ENCODE results near the gene IL36A.

IL36A gene

DNA sequence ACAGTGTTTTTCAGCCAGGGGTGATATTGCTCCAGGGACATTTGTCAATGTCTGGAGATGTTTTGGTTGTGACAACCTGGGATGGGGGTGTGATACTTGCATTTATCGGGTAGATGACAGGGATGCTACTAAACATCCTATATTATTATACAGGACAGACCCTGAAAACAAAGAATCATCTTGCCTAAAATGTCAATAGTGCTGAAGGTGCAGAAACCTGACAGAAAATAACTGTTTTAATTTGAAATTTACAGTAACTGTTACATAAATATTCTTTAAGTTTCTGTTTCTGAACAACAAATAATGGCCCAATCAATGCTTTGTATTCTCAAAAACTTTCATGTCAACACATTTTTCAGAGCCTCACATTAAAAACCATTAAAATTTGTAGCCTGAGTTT is 2.0 kb downstream of the IL36A start:
- no peak for DNase-seq (ENCODE audit: low read depth in 2 of 2)

DNA sequence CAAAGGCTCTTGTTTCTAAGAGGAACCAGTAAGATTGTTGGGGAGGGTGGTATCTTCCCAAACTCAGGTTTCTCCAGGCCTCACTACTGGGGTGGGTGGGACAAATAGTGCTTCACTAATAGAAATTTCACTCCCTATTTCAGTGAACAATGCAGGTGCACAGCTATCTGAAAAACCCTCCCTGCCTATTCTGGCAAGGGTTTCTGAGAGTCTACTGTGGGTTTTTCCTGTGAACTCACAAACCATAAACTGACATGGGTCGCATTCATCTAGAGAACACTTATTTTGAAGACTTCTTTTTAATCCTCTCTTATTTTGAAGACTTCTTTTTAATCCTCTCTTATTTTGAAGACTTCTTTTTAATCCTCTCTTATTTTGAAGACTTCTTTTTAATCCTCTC is 4.4 kb downstream of the IL36A start:
- no peak for DNase-seq (ENCODE audit: low read depth in 2 of 2)

DNA sequence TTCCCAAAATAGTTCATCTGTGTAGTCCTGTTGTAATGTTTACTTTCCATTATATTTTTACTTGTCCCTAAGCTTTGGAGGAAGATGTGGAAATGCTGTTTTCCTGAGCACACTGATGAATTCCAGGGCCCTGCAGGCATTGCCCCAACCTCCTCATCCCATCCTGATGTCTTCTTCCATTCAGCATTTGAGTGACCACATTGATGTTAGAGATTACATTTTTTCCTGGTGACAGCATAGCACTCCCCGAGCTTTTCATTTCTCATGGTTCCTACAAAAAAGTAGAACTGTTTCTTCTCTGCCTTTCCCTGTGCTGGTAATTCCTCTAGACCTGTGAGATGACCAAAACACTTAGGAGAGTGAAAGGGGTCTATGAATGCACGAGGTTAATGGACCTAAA is 4.8 kb downstream of the IL36A start:
- no peak for DNase-seq (ENCODE audit: low read depth in 2 of 2)

DNA sequence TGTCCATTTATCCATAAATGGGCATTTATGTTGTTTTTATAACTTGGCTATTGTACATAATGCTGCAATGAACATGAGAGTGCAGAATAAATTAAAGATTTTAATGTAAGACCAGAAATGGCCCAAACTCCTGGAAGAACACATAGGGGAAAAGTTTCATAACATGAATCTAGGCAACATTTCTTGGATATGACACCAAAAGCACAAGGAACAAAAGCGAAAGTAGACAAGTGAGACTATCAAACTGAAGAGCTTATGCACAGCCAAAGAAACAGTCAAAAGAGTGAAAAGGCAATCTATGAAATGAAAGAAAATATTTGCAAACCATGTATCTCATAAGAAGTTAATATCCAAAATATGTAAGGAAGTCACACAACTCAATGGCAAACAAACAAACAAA is 5.8 kb downstream of the IL36A start:
- no peak for DNase-seq (ENCODE audit: low read depth in 2 of 2)

DNA sequence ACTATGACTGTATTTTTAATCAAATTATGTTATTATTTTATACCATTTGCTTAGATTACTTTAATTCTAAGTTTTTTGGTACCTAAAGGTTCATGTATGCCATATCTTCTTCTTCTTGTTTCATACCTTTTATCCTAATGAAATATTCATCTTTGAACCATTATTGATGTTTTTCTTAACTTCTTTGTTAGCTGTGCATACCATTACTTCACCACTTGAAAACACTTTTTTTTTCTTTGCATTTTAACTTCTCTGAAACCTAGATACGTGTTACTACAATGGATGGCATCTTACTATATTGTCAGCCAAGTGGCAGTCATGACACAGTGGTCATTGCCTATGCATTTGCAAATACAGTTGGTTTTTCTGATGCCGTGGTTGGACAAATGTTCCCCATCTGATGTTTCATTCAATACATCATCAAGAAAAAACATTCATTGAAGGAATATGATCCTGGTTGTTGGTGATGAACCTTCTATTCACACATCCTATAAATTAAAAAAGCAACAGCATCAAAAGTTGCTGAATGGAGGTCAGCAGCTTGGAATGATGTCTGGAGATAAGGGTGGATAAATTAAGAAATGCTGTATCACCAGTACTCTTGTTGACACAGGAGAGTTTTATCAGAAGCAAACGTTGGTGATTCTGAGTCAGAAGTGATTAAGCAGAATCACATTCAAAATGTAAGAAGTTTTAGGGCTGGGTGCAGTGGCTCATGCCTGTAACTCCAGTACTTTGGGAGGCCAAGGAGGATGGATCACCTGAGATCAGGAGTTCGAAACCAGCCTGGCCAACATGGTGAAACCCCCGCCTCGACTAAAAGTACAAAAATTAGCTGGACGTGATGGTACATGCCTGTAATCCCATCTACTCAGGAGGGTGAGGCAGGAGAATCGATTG is 7.4 kb downstream of the IL36A start:
- no peak for DNase-seq (ENCODE audit: low read depth in 2 of 2)

DNA sequence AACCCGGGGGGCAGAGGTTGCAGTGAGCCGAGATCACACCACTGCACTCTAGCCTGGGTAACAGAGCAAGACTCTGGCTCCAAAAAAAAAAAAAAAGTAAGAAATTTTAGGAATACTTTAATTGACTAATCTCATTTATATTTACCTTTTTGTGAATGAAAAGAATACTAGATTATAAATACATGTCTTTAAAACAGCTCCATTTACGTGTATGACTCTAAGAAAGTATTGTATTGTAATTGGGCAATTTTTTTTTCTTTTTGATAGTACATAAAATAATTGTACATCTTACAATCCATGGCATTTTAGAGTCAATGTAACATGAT is 8.0 kb downstream of the IL36A start:
- no peak for DNase-seq (ENCODE audit: low read depth in 2 of 2)

DNA sequence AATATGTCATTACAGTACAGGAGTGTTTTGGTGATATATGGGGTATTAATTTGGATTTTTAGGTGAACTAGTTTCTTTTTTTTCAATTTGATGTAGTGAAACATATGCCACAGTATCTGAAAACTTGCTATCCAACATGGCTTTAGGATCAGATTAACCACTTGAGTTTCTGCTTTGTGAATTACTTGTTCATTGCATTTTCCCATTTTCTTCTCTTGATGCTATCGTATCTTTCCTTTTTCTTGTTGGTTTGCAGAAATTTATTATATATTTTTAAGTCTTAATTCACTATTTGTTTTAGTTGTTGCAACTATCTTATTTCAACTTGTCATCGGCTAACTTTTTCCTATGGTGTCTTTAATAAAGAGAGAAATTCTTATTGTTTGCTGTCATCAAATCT is 8.8 kb downstream of the IL36A start:
- no peak for DNase-seq (ENCODE audit: low read depth in 2 of 2)

DNA sequence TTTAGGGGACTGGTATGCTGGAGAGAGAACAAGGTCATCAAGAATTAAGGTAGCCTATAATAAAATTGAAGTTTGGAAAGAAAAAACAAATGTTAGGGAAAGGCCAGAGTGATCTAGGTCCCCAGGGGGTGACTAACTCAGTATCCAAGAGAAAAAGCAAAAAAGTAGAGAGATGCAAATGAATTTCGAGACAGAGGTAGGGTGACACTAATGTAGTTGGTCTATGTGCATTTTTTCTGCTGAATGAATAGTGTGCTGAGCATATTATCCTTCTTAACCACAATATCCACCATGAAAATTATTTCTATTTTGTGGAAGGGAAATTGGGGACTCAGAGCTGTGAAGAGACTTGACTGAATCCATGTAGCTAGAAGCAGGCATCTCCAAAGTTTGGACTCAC is 9.8 kb downstream of the IL36A start:
- no peak for DNase-seq (ENCODE audit: low read depth in 2 of 2)

DNA sequence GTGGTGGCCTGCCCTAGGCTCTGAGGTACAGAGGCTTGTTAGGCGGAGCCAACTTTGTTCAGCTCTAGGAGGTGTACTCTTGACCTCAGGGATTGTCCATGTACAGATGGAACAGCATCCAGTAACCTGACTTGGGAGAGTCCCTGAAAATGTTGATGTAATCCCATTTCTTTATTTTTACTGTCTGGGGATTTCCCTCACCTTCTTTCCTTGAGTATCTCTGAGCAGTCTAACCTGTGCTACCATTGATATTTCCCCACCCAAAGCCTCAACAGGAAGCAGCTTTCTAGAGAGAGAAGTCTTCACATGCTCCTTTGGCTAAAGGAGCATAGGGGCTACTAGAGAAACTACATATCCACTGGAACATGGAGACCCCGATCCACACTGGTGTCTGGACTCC is 10.4 kb downstream of the IL36A start:
- no peak for DNase-seq (ENCODE audit: low read depth in 2 of 2)

DNA sequence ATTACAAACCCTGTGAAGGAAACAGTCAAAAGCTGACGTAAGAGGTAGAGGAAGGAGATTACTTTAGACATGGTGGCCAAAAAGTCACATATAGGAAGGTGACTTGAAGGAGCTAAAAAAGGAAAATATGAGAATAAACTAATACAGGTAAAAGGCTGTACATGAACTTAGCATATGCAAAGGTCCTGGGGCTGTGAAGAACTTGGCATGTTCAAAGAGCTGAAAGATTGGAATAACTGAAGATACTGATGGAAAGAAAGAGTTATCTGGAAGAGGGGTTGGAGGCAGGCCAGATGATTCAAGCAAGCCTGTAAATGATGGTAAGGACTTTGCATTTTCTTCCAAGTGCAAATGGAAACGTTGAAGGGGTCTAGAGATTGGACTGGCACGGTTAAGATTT is 13.2 kb downstream of the IL36A start:
- DNase-seq (ENCODE audit: low read depth in 2 of 2) = no peak

DNA sequence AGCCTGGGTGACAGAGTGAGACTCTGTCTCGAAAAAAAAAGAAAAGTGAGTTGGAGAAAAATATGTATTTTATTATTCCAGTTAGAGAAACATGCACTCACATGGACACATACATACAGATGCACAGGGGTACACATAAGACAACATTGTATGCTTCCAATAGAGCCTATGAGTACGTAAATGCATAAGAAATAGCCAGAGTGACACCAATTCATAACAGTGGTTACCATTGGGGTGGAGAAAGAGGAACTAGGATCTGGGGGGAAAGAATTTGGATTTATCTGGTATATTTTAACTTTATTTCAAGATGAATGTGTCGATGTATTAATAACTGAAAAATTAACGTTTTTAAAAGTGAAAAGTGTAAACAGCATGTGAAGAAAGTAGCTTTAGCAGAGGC is 16.1 kb downstream of the IL36A start:
- DNase-seq (ENCODE audit: low read depth in 2 of 2) = no peak

DNA sequence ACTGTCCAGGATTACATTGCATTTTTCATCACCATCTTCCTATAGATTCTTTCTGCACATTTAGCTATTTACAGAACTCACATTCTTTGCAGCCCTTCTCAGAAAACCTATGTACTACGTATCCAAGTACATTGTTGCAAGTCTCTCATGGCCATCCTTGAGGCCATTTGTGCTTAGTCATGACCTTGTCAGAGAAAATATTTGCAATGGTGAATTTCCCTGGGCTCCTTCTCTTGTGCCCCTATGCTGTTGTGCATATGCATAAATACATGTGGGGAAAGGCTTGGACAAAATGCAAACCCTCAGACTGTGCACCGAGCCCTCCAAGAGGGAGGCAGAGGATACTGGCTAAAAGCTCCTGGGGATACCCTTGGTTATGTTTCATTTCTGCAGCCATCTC is 19.5 kb downstream of the IL36A start:
- no peak for DNase-seq (ENCODE audit: low read depth in 2 of 2)

DNA sequence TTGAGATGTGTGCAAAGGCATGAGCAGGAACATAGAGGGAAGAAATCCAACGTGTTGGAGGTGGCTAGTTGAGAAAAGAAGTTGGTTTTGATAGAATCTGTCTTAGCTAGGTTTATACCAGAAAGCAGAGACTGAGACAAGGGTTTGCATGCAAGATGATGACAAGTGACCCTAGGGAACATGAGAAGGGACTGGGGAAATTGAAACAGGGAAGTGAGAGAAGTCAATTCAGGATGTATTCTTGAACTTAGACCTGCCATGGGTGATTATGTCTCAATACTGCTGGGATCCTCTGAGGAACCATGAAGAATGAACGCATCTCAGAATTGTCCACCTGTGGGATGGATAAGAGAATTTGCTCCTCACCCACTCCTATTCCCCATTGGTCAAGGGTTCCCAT is 20.5 kb downstream of the IL36A start:
- no peak for DNase-seq (ENCODE audit: low read depth in 2 of 2)

DNA sequence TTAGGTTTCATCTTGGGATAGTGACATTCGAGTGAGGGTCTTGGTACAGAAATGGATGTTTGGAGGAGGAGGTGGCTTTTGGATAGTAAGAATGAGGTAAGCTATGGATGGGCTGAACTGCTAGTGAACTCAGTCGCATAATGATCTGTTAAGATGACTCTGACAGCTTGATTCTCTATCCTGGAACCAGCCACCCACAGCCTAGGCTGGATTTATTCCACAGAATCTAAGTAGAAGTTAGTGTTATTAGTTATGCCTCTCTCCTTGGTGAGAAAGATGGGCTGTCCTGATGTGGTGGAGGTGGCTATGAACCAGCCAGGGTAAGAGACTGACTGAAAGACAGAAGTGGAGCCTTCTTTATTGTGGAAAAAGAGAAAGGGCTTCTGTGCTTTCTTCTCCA is 22.4 kb downstream of the IL36A start:
- DNase-seq (ENCODE audit: low read depth in 2 of 2) = no peak

DNA sequence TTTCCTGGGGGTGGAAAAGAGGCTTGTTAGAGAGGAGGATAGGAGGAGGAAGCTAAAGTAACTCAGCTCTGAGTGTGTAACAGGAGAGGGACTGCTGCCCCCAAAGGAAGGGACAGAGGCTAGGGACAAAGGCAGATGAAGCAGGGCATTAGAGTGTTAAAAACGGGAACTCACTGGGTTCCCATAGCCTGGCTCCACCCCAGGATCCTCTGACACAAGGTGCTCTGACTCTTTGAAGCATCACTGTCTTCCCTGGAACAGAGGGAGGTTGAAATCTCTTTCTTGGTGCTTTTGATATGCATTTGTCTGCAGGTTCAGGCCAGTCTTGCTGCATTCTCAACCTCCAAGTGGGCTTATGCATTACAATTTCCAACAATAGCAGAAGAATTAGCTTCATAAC is 22.9 kb downstream of the IL36A start:
- no peak for DNase-seq (ENCODE audit: low read depth in 2 of 2)

DNA sequence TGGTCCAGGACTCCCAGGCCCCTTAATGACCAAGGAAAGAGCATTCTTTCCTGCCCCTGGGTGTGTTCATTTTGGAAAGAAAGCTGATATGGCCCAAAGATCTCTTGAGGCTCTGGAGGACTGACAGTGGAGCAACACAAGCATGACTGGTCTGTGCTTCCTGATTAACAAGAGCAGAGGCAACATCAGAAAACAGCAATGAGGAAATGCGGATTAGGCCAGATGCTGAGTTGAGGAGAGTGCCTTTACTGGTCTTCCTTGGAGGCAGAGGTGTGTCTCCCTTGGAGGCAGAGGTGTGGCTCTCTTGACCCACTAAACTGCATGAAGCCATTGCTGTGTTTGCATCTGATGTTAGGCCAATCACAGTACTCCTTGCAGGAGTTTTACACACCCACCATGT is 27.5 kb downstream of the IL36A start:
- no peak for DNase-seq (ENCODE audit: low read depth in 2 of 2)

DNA sequence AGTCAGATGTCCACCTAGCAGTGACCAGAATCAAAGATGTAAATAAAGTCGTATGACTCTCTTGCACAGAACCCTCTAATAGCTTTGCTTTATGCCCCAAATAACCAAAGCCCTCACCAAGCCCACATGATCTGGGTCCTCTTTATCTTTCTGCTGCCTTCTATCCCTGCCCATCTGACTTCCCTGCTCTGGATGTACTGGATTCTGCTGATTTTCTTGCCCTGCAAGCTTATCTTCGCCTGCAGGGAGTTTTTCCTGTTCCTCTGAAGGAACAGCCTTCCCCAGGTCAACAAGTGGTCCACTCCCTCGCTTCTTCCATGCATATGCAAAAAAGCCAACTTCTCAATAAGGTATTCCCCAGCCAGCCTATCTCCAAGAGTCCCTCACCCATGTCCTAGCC is 28.8 kb downstream of the IL36A start:
- no peak for DNase-seq (ENCODE audit: low read depth in 2 of 2)

DNA sequence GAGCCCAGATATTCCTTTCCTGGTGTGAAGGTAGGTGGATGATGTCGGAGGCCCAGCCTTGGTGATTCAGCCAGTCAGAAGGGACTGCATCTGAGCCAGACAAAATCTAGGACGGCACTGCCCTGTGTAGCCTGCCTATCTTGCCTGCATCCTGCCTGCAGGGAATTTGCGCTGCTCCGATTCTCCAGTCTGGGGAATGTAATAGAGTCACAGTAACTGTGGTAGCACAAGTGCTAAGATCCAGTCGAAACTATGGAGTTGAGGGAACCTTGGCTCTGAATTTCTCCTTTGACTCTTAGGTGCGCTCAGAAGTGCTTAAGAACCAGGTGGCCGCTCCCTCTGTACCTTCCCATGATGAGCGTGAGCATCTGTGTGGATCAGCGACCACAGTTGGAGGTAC is 31.5 kb downstream of the IL36A start:
- no peak for DNase-seq (ENCODE audit: low read depth in 2 of 2)

DNA sequence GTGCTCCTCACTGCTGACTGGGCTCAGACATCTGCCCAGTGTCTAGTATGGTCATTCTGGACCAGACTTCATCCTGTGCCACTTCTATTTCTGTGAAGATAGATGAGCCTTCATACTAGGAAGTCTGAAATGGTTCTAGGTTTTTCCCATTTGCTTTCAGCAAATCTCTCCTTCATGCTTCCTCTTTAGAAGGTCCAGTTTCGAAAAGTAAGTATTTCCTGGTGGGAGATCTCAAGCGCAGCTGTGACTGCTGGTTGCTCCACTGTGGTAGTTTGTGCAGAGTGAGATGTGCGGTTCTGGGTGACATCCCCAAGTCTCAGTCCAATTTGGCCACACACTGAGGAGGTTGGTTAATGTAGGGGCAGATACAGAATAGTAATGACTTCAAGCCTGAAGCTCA is 33.0 kb downstream of the IL36A start:
- no peak for DNase-seq (ENCODE audit: low read depth in 2 of 2)

DNA sequence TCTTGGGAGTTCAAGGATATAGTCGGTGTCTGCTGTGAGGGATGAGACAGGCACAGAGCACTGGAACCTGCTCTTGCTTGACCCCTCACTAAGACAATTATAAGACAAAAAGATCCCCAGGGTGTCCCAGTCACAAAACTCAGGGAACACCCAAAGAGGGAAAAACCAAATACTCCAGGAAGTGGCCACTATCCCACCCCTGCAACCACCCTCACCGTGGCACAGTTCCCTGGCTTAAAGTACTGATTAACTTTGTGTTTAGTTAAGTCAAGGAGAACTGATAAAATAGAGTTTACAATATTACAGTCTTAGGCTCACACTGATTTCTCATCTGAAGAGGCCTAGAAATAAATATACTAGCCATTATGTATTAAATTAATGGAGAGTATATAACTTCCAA is 33.9 kb downstream of the IL36A start:
- no peak for DNase-seq (ENCODE audit: low read depth in 2 of 2)

DNA sequence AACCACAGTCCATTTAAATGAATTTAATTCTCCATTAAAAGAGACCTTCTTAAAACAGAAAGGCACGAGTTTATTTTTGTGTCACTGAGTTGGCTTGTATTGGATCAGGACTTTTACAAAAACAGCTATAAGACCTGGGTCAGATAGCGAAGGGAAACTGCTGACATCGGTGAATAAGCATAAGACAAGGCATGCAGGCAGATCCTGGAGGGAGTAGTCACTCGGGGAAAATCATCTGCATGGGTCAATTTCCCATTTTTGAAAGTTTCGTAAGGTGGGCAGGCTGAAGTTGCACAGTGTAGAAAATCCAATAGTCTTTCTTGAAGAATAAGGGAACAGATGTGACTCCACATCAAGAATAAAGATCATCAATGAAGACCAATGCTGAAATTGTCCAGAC is 34.5 kb downstream of the IL36A start:
- no peak for DNase-seq (ENCODE audit: low read depth in 2 of 2)

DNA sequence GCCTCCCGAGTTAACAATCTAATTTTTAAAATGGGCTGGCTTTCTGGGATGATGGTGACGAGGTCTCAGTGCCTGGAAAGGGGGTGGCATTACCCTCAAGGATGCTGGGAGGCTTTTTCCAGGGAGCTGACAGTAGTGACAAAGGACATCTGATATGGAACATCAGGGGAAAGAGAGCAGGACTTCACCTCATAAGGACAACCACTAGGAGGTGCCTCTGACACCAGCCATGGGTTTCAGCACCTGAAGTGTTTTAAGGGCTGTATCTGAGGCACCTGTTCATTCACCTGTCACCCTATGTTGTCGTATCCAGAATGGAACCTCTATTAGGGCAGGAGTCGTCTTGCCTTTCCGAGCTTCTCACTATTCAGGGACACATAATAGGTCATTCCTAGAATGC is 36.6 kb downstream of the IL36A start:
- DNase-seq (ENCODE audit: low read depth in 2 of 2) = no peak

DNA sequence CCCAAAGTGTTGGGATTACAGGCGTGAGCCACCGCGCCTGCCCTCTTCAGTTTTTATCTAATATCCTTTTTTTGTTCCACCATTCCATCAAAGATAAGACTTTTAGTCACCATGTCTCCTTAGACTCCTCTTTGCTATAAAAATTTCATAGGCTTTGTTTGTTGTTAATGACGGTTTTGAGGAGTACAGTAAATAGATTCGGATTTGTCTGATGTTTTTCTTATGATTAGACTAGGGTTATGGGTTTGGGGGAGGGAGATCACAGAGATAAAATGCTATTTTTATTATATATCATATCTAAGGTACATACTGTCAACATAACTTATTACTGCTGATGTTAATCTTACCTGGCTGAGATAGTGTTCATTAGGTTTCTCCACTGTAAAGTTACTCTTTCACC is 41.2 kb downstream of the IL36A start:
- no peak for DNase-seq (ENCODE audit: low read depth in 2 of 2)

Measured in stimulated activated CD8-positive, alpha-beta memory T cell treated with anti-CD3 and anti-CD28 coated beads, Interleukin-2, amount 100 ng/mL, for 1 hour (primary cell).